GM18519 (cell line): ENCODE results near the gene OR1L4.

Source experiments
- ATAC-seq: cut with Tn5 transposase; IDR thresholded peaks from one replicate; pipeline ENCODE4 v1.9.1; 2021; ENCODE audit warnings: mild to moderate bottlenecking, moderate library complexity; ENCODE audit not compliant: unreplicated experiment, low FRiP score

Gene OR1L4, protein sequence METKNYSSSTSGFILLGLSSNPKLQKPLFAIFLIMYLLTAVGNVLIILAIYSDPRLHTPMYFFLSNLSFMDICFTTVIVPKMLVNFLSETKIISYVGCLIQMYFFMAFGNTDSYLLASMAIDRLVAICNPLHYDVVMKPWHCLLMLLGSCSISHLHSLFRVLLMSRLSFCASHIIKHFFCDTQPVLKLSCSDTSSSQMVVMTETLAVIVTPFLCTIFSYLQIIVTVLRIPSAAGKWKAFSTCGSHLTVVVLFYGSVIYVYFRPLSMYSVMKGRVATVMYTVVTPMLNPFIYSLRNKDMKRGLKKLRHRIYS

GRCh38 chr9:122723690-122724089, at the start of gene OR1L4:
OR1L4 (plus strand) TSS chr9:122723990; CDS start chr9:122723990, 0 bp downstream.
- no peak for ATAC-seq

DNA sequence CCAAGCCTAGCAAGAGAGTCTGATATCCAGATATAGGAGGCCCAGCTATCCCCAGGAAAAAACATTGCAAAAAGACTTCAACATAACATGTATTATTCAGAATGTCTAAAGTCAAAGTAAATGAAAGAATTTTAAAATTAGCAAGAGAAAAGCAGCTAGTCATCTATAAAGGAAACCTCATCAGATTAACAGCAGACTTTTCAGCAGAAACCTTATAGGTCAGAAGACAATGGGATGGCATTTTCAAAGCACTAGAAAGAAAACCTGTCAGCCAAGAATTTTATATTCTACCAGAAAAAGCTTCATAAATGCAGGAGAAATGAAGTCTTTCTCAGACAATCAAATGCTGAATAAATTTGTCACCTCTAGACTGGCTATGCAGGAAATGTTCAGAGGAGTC, 38.9 kb upstream of the OR1L4 start:
- no peak for ATAC-seq

GRCh38 chr9:122695696-122696095, 28.1 kb upstream of the OR1L4 start:
- no peak for ATAC-seq

DNA sequence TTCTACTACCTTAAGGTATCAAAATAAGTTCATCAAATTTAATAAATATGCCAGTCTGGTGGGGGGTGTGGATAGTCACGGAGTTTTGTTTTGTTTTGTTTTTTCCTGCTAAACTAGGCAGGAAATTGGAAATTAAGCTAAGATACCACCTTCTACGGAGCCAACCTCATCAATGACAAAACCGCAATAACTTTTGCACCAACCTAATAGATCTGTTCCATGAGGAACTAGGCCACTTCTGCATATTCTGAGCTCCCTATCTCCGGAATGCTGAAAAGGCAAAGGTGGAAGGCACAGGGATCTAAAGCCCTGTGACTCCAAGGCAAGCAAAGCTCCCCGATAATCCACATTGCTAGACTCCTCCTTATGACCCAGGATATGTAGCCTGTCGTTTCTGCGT, 5.8 kb upstream of the OR1L4 start:
- no peak for ATAC-seq

GRCh38 chr9:122719218-122719617, 4.6 kb upstream of the OR1L4 start:
- no peak for ATAC-seq

DNA sequence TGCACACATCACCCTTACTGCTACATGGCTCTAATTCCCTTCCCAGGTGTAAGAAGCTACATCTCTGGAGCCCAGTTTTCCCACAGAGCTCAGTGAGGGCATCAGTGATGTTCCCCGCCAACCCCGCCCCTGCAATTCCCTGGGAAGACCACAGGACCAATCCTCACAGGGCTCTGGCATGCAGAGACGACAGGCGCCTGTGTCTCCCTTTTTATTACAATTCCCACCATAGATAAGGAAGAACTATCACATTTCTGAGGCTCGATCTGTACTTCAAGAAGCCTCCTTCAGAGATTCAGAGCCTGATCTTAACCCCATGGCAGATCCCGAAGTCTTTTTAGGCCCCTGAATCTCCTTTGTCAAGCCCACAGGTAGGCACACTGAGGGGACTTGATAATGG, 18.2 kb downstream of the OR1L4 start, which contains the start of gene OR1L6:
TSS of gene OR1L6 (plus strand) at position 301 of the 400 bp plus-strand sequence. CDS start 7,545 bp downstream, outside the sequence.
- ATAC-seq: no peak

- no peak for ATAC-seq
Measured at GRCh38 chr9:122754825-122755224, 31.0 kb downstream of the OR1L4 start.

GRCh38 chr9:122767817-122768216, 44.0 kb downstream of the OR1L4 start:
- no peak for ATAC-seq
